Right atrium auricular region (tissue), 2 donors: ENCODE data around the gene DLX1. TPM values are rescaled to one million over a fixed set of nuclear protein-coding genes. Genes with fewer than 3 reads are reported as not detected.
"Not testable (repeated sequence)": the region's sequence is repeated elsewhere in the genome, so short reads cannot be mapped to it uniquely, and the experiment has no call there.

ENCODE experiments used
- DNase-seq: peaks from one replicate; pipeline ENCODE4 v3.0.0-alpha.2; 2019; ENCODE audit warnings: low spot score
- H3K27ac ChIP-seq, 2 donors: fragments of 200-600 bp; sonication (generic); 1 replicate in 1 of 2; 2 replicates in 1 of 2; pipeline ENCODE4 v1.5.1; 2016 to 2019
- H3K27me3 ChIP-seq, 2 donors: fragments of 200-600 bp; sonication (generic); one replicate each; pipeline versions ENCODE4 v1.5.1 to v1.6.0; 2017 to 2019
- H3K36me3 ChIP-seq: fragments of 200-600 bp; sonication (generic); one replicate; pipeline ENCODE4 v1.5.1; 2016
- H3K4me1 ChIP-seq, 2 donors: fragments of 200-600 bp; sonication (generic); one replicate each; pipeline versions ENCODE4 v1.5.1 to v1.6.0; 2017 to 2019
- H3K4me3 ChIP-seq, 2 donors: fragments of 200-600 bp; sonication (generic); 1 replicate in 1 of 2; 2 replicates in 1 of 2; pipeline ENCODE4 v1.5.1; 2017 to 2019; ENCODE audit warnings: mild to moderate bottlenecking in 1 of 2, moderate library complexity in 1 of 2
- H3K9me3 ChIP-seq, 2 donors: fragments of 200-600 bp; sonication (generic); one replicate each; pipeline ENCODE4 v1.5.1; 2019
- total RNA-seq, 2 donors: library from RNA; depleted of rRNA; stranded (reverse); fragments of >200 nt; gene quantifications; one replicate each; pipeline ENCODE4 v1.1.0, GENCODE V29; 2016
- TF ChIP-seq, protein P1 (sequence below), 2 donors: fragments of 200-600 bp; sonication (generic); IDR thresholded peaks; one replicate each; pipeline ENCODE4 v1.5.1; 2019; ENCODE audit warnings: antibody characterized with exemption in 2 of 2

DLX1 gene
- total RNA-seq, 2 donors from 2014 or later = not detected

DNA sequence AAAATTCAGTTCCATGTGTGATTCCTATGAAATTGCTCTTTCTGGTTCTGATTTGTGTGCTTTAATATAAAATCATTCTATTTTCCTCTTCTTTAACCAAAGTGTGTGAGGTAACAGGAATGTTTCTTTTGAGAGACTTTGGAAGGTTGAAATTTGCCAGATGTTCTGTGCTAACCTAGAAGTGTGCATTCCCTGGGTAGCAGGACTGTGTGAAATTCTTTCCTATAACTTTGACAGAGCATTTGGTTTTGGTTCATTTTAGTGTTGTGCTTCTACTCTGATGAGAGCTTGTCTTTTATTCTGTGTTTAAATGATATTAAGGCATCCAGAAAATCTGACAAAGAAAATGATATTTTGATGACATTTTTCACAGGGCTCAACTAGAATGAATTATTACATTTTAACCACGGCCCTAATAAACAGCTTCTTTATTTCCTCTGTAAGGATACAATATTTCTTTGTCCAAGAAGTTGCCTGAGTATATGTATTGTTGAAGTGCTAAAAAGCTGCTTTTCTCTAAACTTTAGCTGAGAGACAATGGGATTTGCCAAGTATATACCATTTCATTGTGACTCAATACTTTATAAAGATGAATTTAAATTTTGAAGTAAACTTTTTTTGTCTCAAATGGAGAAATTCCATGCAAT, 34.7 kb upstream of the DLX1 start:
- H3K4me3 ChIP-seq = no peak overlapping the region
- H3K9me3 ChIP-seq = no peaks in the 10 kb centered on the region
- no peak for DNase-seq
- TF ChIP-seq, protein P1, sequence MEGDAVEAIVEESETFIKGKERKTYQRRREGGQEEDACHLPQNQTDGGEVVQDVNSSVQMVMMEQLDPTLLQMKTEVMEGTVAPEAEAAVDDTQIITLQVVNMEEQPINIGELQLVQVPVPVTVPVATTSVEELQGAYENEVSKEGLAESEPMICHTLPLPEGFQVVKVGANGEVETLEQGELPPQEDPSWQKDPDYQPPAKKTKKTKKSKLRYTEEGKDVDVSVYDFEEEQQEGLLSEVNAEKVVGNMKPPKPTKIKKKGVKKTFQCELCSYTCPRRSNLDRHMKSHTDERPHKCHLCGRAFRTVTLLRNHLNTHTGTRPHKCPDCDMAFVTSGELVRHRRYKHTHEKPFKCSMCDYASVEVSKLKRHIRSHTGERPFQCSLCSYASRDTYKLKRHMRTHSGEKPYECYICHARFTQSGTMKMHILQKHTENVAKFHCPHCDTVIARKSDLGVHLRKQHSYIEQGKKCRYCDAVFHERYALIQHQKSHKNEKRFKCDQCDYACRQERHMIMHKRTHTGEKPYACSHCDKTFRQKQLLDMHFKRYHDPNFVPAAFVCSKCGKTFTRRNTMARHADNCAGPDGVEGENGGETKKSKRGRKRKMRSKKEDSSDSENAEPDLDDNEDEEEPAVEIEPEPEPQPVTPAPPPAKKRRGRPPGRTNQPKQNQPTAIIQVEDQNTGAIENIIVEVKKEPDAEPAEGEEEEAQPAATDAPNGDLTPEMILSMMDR (IDR thresholded peaks at IDR 0.05) = no peak
- no peak overlapping the region for H3K27ac ChIP-seq
- no peaks in the 10 kb centered on the region for H3K27me3 ChIP-seq
- H3K4me1 ChIP-seq = no peaks in the 10 kb centered on the region
- no peaks in the 10 kb centered on the region for H3K36me3 ChIP-seq

GRCh38 chr2:172052000-172052983, 33.0 kb upstream of the DLX1 start:
- TF ChIP-seq, protein P1 (IDR thresholded peaks at IDR 0.05) = no peak
- Histone ChIP-seq H3K4me3 (no peak overlapping the region), H3K27me3 (no peaks in the 10 kb centered on the region), H3K36me3 (no peaks in the 10 kb centered on the region), H3K27ac (no peak overlapping the region), H3K9me3 (no peaks in the 10 kb centered on the region), H3K4me1 (no peaks in the 10 kb centered on the region)
- no peak for DNase-seq

- TF ChIP-seq, protein P1 (IDR thresholded peaks at IDR 0.05) = no peak
- Histone ChIP-seq H3K36me3 (no peaks in the 10 kb centered on the region), H3K4me3 (no peak overlapping the region), H3K27me3 (no peaks in the 10 kb centered on the region), H3K27ac (no peak overlapping the region), H3K4me1 (no peaks in the 10 kb centered on the region), H3K9me3 (no peaks in the 10 kb centered on the region)
- no peak for DNase-seq
Observed at GRCh38 chr2:172053486-172053885, 31.8 kb upstream of the DLX1 start.

GRCh38 chr2:172056293-172056692, 29.0 kb upstream of the DLX1 start:
- Histone ChIP-seq H3K9me3 (no peaks in the 10 kb centered on the region), H3K4me1 (no peaks in the 10 kb centered on the region), H3K27ac (no peak overlapping the region), H3K36me3 (no peaks in the 10 kb centered on the region), H3K4me3 (no peak overlapping the region), H3K27me3 (no peaks in the 10 kb centered on the region)
- DNase-seq = no peak
- TF ChIP-seq, protein P1 (IDR thresholded peaks at IDR 0.05) = no peak

DNA sequence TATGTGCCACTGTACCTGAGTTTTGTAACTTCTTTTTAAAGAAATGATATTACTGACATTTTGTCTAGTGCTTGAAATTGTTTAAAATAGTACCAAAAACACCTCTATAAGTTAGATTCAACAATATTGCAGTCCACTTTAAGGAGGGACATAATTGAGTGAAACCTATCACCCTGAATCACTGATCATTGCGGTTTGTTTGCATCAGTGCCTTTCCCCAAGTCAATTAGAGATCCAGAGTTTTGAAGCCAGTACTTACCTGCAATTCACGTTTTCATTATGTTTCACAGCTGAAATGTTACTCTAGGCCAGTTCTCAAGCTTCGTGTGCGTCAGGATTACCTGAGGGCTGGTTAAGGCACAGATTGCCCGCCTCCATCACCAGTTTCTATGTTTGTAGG, 26.6 kb upstream of the DLX1 start:
- no peaks in the 10 kb centered on the region for H3K4me1 ChIP-seq
- H3K4me3 ChIP-seq = no peak overlapping the region
- no peak overlapping the region for H3K27ac ChIP-seq
- H3K36me3 ChIP-seq = no peaks in the 10 kb centered on the region
- TF ChIP-seq, protein P1 (IDR thresholded peaks at IDR 0.05) = no peak
- DNase-seq = no peak
- H3K9me3 ChIP-seq = no peaks in the 10 kb centered on the region
- H3K27me3 ChIP-seq = no peaks in the 10 kb centered on the region

DNA sequence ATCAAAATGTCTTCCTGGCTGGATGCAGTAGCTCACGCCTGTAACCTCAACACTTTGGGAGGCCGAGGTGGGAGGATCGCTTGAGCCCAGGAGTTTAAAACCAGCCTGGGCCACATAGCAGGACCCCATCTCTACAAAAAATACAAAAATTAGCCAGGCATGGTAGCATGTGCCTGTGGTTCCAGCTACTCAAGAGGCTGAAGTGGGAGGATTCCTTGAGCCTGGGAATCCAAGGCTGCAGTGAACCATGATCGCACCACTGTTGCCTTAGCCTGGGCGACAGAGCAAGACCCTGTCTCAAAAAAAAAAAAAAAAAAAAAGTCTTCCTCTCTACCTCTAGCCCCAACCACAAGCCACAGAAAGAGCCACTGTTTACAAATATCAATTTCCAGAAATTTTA, 25.2 kb upstream of the DLX1 start:
- not testable (repeated sequence) for H3K4me3 ChIP-seq, H3K4me1 ChIP-seq, DNase-seq, H3K27ac ChIP-seq, H3K9me3 ChIP-seq, H3K27me3 ChIP-seq, H3K36me3 ChIP-seq
